HepG2 (cell line): ENCODE results near the gene ATRAID. TPM values are rescaled to one million over a fixed set of nuclear protein-coding genes. Genes with fewer than 3 reads are reported as not detected.

Experiments
- ATM ChIP-seq: fragments of 450-650 bp; IDR thresholded peaks from 2 replicates; pipeline ENCODE4 v1.7.1; 2017; ENCODE audit warnings: mild to moderate bottlenecking, borderline replicate concordance
- BCL6 ChIP-seq: IDR thresholded peaks from 2 replicates; pipeline ENCODE4 v1.6.1; 2016; ENCODE audit warnings: missing genetic modification reagents, missing compliant biosample characterization
- CEBPG ChIP-seq: IDR thresholded peaks from 2 replicates; pipeline ENCODE4 v1.6.1; 2016
- EP300 ChIP-seq, 3 experiments: sonication (generic) in 1 of 3; formaldehyde crosslinking in 1 of 3; IDR thresholded peaks; 2 replicates each; pipeline versions ENCODE4 v1.5.1 to v1.6.1; 2011 to 2020; ENCODE audit warnings: low read depth in 2 of 3, low read length in 2 of 3, borderline replicate concordance in 1 of 3, improper control_type of control experiment in 1 of 3, mild to moderate bottlenecking in 1 of 3, missing genetic modification reagents in 1 of 3, moderate library complexity in 1 of 3
- GATAD1 ChIP-seq: IDR thresholded peaks from 2 replicates; pipeline ENCODE4 v1.6.1; 2016; ENCODE audit warnings: missing genetic modification reagents, missing compliant biosample characterization
- HCFC1 ChIP-seq: fragments of 150-350 bp; IDR thresholded peaks from 2 replicates; pipeline ENCODE4 v1.6.1; 2014; ENCODE audit warnings: low read depth, low read length
- HNF4G ChIP-seq, 2 experiments: sonication (generic) in 1 of 2; formaldehyde crosslinking in 1 of 2; IDR thresholded peaks; 2 replicates each; pipeline versions ENCODE4 v1.4.0 to v1.6.1; 2011 to 2020; ENCODE audit warnings: borderline replicate concordance in 2 of 2, low read depth in 2 of 2, mild to moderate bottlenecking in 2 of 2, low read length in 1 of 2, missing genetic modification reagents in 1 of 2, moderate library complexity in 1 of 2
- HOXA7 ChIP-seq: sonication (generic); formaldehyde crosslinking; IDR thresholded peaks from 2 replicates; pipeline ENCODE4 v1.8.1; 2022; ENCODE audit warnings: mild to moderate bottlenecking, missing genetic modification reagents, moderate library complexity
- LCORL ChIP-seq, 2 experiments: fragments of 450-650 bp in 1 of 2; sonication (generic) in 1 of 2; formaldehyde crosslinking in 1 of 2; IDR thresholded peaks; 2 replicates each; pipeline versions ENCODE4 v1.5.0 to v1.6.1; 2017 to 2020; ENCODE audit warnings: antibody characterized with exemption in 1 of 2, missing genetic modification reagents in 1 of 2
- SALL1 ChIP-seq: sonication (generic); formaldehyde crosslinking; IDR thresholded peaks from 2 replicates; pipeline ENCODE4 v1.8.0; 2022; ENCODE audit warnings: mild to moderate bottlenecking, missing genetic modification reagents
- SOX13 ChIP-seq, 3 experiments: fragments of 450-650 bp in 1 of 3; sonication (generic) in 1 of 3; formaldehyde crosslinking in 1 of 3; IDR thresholded peaks in 2 of 3; conservative IDR thresholded peaks in 1 of 3; 2 replicates each; pipeline versions ENCODE4 v1.5.0 to v1.6.1; 2016 to 2020; ENCODE audit warnings: antibody characterized with exemption in 1 of 3, mild to moderate bottlenecking in 1 of 3, missing compliant biosample characterization in 1 of 3, missing genetic modification reagents in 1 of 3, moderate library complexity in 1 of 3
- SRY ChIP-seq: sonication (generic); formaldehyde crosslinking; IDR thresholded peaks from 2 replicates; pipeline ENCODE4 v1.8.0; 2022; ENCODE audit warnings: mild to moderate bottlenecking, missing genetic modification reagents
- TGIF2 ChIP-seq: IDR thresholded peaks from 2 replicates; pipeline ENCODE4 v1.6.1; 2016; ENCODE audit warnings: control low read depth, missing compliant biosample characterization
- ZNF496 ChIP-seq: sonication (generic); formaldehyde crosslinking; IDR thresholded peaks from 2 replicates; pipeline ENCODE4 v1.8.1; 2023; ENCODE audit warnings: mild to moderate bottlenecking, moderate library complexity, missing genetic modification reagents; ENCODE audit not compliant: insufficient replicate concordance
- ZNF644 ChIP-seq: IDR thresholded peaks from 2 replicates; pipeline ENCODE4 v1.6.1; 2016; ENCODE audit warnings: low read depth
- ZNF652 ChIP-seq: IDR thresholded peaks from 2 replicates; pipeline ENCODE4 v1.6.1; 2016; ENCODE audit warnings: low read depth, borderline replicate concordance
- polyA plus RNA-seq, 8 experiments: library from polyadenylated mRNA; depleted of rRNA in 3 of 8; stranded (reverse) in 7 of 8; unstranded in 1 of 8; fragments of >200 nt; fragmentation: Illumina TruSeq in 4 of 8; extraction: Trizol in 4 of 8; gene quantifications; 2 replicates each; pipeline versions ENCODE4 v1.2.1 to v1.2.3, GENCODE V29; 2011 to 2016; ENCODE audit warnings: low read depth in 4 of 8, missing spikeins in 1 of 8, mixed read lengths in 1 of 8; ENCODE audit not compliant: insufficient read depth in 1 of 8
- total RNA-seq, 5 experiments: library from RNA; depleted of rRNA; stranded (reverse); fragments of >200 nt; fragmentation: Illumina TruSeq; extraction: Trizol; gene quantifications; 2 replicates each; pipeline ENCODE4 v1.2.3, GENCODE V29; 2016; ENCODE audit warnings: low read depth in 1 of 5
- TF ChIP-seq, protein P1 (sequence below): sonication (generic); formaldehyde crosslinking; IDR thresholded peaks from 2 replicates; pipeline ENCODE4 v1.5.0; 2020; ENCODE audit warnings: mild to moderate bottlenecking, missing genetic modification reagents
- TF ChIP-seq, protein P2 (sequence below): sonication (generic); formaldehyde crosslinking; IDR thresholded peaks from 2 replicates; pipeline ENCODE4 v1.4.0; 2020; ENCODE audit warnings: missing genetic modification reagents
- TF ChIP-seq, protein P3 (sequence below): sonication (generic); formaldehyde crosslinking; IDR thresholded peaks from 2 replicates; pipeline ENCODE4 v1.4.0; 2020; ENCODE audit warnings: missing genetic modification reagents
- TF ChIP-seq, protein P4 (sequence below): sonication (generic); formaldehyde crosslinking; IDR thresholded peaks from 2 replicates; pipeline ENCODE4 v1.9.0; 2021; ENCODE audit warnings: missing genetic modification reagents, mild to moderate bottlenecking, borderline replicate concordance

The ATRAID gene
- total and polyA plus RNA-seq, 2 of the 13 experiments (the other 11 are each of a cell fraction or from before 2014, with no cell fraction given) = 207 to 382 TPM

DNA sequence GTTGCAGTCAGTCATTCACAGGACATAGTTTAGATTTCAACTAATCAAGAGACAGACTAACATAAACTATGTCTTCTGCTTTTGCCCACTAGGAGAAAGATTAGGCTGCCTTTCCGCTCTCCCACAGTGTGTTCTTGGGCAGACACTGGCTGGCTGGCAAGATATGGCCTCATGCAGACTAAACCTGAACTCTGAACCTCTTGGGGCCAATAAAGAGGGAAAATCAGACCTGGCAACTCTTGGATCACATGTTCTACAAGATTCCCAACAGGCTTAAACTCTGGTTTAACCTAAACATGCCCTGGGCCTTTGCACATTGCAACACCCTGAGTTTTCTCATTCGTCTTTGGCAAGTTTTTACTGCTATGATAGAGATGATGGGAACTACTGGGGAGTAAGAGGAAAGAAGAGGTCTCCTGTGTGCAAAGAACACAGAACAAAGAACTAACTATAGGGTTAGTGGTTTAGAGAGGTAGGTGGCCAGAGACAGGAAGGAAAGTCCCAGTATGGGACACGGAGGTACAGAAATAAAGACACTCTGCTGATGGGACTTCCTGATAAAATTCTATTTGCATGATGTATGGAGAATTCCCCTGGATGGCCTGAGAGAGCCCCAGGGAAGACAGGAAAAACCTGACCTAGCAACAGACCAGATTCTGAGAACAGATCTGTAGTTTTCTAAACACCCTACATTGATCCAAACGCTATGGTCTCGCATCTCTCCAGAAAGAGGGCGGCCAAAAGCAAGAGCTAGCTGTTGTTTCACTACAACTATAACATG lies 2.0 kb upstream of the ATRAID start (continued):
- peak; percentile 73; the same call in 1 of the 2 replicates for TF ChIP-seq ZNF644 (CRISPR knock-in tag)
- TF ChIP-seq LCORL (IDR thresholded peaks at IDR 0.05) = no peak
- TF ChIP-seq LCORL (CRISPR knock-in tag; IDR thresholded peaks at IDR 0.05) = 0 out of 2 replicates have a peak, but pooled peaks have one; percentile 21
- no peak for TF ChIP-seq HOXA7 (CRISPR knock-in tag)
- TF ChIP-seq, protein P1, sequence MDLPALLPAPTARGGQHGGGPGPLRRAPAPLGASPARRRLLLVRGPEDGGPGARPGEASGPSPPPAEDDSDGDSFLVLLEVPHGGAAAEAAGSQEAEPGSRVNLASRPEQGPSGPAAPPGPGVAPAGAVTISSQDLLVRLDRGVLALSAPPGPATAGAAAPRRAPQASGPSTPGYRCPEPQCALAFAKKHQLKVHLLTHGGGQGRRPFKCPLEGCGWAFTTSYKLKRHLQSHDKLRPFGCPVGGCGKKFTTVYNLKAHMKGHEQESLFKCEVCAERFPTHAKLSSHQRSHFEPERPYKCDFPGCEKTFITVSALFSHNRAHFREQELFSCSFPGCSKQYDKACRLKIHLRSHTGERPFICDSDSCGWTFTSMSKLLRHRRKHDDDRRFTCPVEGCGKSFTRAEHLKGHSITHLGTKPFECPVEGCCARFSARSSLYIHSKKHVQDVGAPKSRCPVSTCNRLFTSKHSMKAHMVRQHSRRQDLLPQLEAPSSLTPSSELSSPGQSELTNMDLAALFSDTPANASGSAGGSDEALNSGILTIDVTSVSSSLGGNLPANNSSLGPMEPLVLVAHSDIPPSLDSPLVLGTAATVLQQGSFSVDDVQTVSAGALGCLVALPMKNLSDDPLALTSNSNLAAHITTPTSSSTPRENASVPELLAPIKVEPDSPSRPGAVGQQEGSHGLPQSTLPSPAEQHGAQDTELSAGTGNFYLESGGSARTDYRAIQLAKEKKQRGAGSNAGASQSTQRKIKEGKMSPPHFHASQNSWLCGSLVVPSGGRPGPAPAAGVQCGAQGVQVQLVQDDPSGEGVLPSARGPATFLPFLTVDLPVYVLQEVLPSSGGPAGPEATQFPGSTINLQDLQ (CRISPR knock-in tag) = no peak
- TF ChIP-seq TGIF2 = 0 out of 2 replicates have a peak, but pooled peaks have one; percentile 45
- TF ChIP-seq GATAD1 (CRISPR knock-in tag) = 0 out of 2 replicates have a peak, but pooled peaks have one; percentile 15
- TF ChIP-seq ATM = no peak
- TF ChIP-seq ZNF496 (CRISPR knock-in tag) = no peak
- TF ChIP-seq EP300 (IDR thresholded peaks at IDR 0.05; ENCODE audit: low read depth in 2 of 2, low read length in 2 of 2) = no peak
- TF ChIP-seq EP300 (CRISPR knock-in tag; IDR thresholded peaks at IDR 0.05; ENCODE audit: borderline replicate concordance) = no peak
- peak; percentile 30 for TF ChIP-seq BCL6 (CRISPR knock-in tag)
- no peak for TF ChIP-seq SOX13 (IDR thresholded peaks at IDR 0.05)
- peak in 1 of 2 experiments; percentile 23; a peak in 1 of 4 replicates for TF ChIP-seq SOX13 (CRISPR knock-in tag; conservative IDR thresholded peaks at IDR 0.05 in 1 of 2, IDR thresholded peaks at IDR 0.05 in 1 of 2)
- peak; percentile 67 for TF ChIP-seq HNF4G (IDR thresholded peaks at IDR 0.05; ENCODE audit: borderline replicate concordance, low read depth, low read length)
- TF ChIP-seq HNF4G (CRISPR knock-in tag; IDR thresholded peaks at IDR 0.05; ENCODE audit: borderline replicate concordance, low read depth) = 0 out of 2 replicates have a peak, but pooled peaks have one; percentile 22
- 0 out of 2 replicates have a peak, but pooled peaks have one; percentile 27 for TF ChIP-seq ZNF652
- TF ChIP-seq, protein P2, sequence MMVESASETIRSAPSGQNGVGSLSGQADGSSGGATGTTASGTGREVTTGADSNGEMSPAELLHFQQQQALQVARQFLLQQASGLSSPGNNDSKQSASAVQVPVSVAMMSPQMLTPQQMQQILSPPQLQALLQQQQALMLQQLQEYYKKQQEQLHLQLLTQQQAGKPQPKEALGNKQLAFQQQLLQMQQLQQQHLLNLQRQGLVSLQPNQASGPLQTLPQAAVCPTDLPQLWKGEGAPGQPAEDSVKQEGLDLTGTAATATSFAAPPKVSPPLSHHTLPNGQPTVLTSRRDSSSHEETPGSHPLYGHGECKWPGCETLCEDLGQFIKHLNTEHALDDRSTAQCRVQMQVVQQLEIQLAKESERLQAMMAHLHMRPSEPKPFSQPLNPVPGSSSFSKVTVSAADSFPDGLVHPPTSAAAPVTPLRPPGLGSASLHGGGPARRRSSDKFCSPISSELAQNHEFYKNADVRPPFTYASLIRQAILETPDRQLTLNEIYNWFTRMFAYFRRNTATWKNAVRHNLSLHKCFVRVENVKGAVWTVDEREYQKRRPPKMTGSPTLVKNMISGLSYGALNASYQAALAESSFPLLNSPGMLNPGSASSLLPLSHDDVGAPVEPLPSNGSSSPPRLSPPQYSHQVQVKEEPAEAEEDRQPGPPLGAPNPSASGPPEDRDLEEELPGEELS (CRISPR knock-in tag) = no peak
- TF ChIP-seq CEBPG = peak; percentile 67
- peak; percentile 30; the same call in 1 of the 2 replicates for TF ChIP-seq SALL1
- TF ChIP-seq, protein P3, sequence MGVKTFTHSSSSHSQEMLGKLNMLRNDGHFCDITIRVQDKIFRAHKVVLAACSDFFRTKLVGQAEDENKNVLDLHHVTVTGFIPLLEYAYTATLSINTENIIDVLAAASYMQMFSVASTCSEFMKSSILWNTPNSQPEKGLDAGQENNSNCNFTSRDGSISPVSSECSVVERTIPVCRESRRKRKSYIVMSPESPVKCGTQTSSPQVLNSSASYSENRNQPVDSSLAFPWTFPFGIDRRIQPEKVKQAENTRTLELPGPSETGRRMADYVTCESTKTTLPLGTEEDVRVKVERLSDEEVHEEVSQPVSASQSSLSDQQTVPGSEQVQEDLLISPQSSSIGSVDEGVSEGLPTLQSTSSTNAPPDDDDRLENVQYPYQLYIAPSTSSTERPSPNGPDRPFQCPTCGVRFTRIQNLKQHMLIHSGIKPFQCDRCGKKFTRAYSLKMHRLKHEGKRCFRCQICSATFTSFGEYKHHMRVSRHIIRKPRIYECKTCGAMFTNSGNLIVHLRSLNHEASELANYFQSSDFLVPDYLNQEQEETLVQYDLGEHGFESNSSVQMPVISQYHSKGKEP (CRISPR knock-in tag) = 0 out of 2 replicates have a peak, but pooled peaks have one; percentile 29
- no peak for TF ChIP-seq SRY
- TF ChIP-seq HCFC1 = no peak
- TF ChIP-seq, protein P4, sequence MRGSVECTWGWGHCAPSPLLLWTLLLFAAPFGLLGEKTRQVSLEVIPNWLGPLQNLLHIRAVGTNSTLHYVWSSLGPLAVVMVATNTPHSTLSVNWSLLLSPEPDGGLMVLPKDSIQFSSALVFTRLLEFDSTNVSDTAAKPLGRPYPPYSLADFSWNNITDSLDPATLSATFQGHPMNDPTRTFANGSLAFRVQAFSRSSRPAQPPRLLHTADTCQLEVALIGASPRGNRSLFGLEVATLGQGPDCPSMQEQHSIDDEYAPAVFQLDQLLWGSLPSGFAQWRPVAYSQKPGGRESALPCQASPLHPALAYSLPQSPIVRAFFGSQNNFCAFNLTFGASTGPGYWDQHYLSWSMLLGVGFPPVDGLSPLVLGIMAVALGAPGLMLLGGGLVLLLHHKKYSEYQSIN = no peak
